SIG-M5 (cell line): ENCODE data around the gene CCIN.
"Not testable (repeated sequence)": the region's sequence is repeated elsewhere in the genome, so short reads cannot be mapped to it uniquely, and the experiment has no call there.

ENCODE experiments used
- DNase-seq: peaks from one replicate; lab custom pipeline; 2025; lab: John Stamatoyannopoulos, UW

CCIN gene

DNA sequence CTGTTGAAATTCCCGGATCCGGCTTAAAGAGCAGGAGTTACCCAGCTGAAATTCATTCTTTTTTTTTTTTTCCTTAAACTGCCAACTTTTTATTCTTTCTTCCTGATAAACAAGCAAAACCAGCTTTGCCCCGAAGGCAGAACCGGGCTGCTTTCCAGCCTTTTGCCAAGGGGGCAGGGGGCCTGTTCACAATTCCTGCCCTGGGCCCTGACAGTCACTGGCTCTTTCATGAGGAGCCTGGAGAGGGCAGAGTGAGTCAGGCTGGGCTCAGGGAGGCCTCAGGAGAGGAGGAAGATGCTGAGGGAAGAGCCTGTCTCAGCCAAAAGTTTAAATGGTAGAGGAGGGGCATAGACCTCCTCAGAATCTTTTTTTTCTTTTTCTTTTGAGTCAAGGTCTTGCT, 27.9 kb upstream of the CCIN start:
- no peak for DNase-seq

DNA sequence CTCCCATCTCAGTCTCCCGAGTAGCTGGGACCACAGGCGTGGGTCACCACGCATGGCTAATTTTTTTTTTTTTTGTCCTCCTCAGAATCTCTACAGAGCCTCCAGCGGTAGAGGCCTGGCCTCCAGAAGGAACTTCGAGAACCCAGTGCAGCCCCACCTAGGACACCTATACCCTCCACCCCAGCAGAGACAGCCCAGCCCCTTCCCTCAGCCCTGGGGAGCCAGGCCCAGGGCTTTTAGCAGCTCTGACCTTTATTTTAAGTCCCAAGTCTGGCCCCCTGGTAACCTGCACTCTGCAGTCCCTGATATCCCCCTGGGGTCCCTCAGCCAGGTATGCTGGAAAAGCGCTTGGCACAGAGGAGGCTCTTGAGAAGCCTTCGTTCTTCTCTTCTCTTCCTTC, 27.4 kb upstream of the CCIN start:
- no peak for DNase-seq

DNA sequence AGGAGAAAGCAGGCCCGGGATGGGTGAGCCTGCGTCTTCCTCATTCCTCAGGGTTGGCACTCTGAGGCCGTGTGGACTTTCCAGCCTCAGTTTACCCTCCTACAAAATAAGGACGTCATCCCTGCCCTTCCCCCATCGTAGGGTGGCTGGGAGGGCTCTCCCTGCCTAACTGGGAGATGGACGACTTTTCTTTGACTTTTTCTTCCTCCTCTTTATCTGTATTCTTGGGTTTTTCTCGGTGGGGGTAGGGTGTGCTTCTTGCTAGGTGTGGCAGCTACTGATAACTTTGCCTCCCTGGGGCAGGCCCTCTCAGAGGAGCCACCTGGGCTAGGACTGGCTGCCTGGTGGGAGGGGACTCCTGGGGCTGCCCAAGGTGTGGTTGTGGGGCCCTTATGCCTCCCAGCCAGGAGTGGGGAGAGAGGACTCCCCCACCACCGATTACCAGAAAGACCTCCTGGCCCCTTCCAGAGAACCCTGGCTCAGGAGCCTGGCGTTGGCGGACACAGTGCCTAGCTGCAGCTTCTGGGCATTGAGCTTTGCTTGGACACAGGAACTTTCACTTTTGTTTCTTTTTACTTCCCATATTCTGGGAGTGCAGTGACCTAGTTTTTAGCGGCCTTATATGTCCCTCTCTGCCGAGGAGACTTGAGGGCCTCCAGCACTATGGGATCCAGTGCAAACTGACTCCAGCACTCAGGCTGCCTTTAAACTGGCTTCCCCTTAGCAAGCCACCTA, 26.5 kb upstream of the CCIN start:
- no peak for DNase-seq

- no peak for DNase-seq
Observed at GRCh38 chr9:36143245-36143641, 25.9 kb upstream of the CCIN start.

DNA sequence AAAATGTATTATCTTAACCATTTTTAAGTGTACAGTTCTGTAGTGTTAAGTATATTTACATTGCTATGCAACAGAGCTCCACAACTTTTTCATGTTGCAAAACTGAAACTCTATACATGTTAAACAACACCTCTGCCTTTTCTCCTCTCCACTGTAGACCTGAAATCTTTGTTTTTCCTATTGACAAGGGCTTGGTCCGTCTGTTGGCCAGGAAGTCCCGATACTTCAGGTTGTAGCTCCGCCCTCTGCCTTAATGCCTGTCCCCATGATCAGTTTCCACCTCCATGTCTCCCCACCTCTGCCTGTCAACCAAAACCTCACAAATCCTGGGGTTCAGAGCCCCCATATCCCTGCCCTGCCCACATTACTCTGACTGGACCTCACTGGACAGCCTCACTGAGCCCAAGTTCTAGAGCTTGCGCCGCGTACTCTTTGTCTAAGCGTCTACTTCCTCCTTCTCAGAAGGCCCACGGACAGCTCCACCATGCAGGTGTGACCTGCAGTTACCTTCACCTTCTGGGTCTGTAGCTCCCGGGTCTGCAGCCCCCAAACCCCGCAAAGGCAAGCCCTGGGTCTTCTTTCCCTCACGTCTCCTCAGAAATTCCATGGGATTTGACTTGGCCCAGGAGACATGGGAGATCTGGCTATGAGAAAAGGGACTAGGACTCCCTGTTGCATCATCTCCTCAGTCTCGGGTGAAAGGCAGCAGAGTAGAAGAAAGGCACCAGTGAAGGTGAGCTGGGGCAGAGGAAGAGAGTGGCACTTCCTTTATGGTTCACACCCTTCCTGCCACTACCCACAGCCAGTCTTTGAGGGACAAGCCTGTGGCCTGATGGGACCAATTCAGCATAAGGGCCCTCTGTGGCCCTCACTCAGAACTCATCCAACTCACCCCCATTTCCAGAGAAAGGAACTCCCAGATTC, 24.6 kb upstream of the CCIN start:
- DNase-seq: no peak

- no peak for DNase-seq
Observed at GRCh38 chr9:36145970-36146369, 23.2 kb upstream of the CCIN start.

DNA sequence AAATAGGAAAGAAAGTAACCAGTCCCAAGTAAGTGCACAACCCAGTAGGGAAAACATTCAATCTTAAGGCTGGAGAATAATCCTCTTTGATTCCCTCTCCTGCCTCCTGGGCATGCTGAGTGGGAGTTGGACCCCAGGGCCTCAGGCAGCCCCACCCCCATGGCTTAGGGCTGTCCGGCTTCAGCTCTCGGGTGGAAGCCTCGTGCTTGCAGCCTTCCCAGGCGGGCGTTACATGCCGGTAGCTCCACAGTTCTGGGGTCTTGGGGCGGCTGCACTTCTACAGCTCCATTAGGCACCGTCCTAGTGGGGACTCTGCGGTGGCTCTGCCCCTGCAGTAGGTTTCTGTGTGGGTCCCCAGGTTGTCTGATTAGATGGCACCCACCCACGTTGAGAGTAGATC, 22.5 kb upstream of the CCIN start:
- no peak for DNase-seq

- DNase-seq: no peak
Observed at GRCh38 chr9:36147441-36148175, 21.6 kb upstream of the CCIN start.

DNA sequence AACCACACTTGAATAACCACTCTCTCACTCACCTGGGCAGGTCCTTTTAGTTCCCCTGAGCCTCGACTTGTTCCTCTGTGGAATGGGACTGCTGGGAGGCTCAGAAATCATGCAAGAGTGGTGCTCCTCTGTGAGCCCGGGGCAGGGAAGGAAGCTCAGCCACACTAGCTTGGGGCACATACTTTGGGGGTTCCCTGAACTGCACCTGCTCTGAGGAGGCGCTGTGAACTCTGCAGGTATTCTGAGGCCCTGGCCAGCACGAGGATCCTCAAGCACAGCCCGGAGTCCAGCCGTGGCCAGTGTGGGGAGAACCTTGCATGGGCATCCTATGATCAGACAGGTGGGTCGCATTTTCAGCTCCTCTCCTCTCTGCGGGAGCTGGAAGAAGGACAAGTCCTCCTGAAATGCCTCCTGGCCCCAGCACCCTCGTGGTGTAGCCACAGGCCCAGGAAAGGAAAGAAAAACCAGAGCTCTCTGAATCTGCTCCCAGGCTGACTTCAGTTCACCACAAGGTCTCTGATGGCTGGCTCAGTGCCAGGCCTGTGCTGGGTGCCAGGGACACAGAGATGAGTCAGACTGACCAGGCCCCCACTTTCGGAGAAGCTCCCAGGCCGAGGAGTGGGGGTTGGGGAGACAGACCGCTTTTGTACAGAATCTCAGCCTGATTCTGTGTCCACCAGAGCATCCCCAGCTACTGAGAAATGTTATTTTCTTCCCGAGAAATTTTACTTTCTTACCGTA, 20.7 kb upstream of the CCIN start:
- no peak for DNase-seq

DNA sequence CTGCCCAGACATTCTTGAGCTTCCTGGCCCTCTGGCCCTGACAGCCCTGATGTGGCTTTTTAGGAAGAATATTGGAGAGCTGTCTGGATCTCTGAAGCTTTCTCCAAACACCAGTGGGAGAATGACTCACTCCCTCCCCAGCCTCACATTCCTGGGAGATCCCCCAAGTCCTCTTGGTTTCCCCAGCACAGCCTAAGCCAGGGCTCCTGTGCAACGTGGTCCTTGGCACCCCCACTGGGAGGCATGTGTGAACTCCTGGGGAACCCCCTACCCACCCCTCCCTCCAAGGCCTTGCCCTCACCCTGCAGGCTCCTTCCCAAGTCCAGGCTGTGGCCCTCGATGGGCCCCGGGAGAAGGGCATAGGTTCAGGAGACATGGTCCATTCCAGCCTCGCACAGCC, 20.0 kb upstream of the CCIN start:
- no peak for DNase-seq

- no peak for DNase-seq
Observed at GRCh38 chr9:36150574-36151315, 18.4 kb upstream of the CCIN start.

GRCh38 chr9:36151316-36152210, 17.6 kb upstream of the CCIN start:
- peak; percentile 22 for DNase-seq

GRCh38 chr9:36152741-36153438, 16.3 kb upstream of the CCIN start:
- DNase-seq: no peak

- DNase-seq: no peak
Observed at GRCh38 chr9:36153746-36154145, 15.4 kb upstream of the CCIN start.

DNA sequence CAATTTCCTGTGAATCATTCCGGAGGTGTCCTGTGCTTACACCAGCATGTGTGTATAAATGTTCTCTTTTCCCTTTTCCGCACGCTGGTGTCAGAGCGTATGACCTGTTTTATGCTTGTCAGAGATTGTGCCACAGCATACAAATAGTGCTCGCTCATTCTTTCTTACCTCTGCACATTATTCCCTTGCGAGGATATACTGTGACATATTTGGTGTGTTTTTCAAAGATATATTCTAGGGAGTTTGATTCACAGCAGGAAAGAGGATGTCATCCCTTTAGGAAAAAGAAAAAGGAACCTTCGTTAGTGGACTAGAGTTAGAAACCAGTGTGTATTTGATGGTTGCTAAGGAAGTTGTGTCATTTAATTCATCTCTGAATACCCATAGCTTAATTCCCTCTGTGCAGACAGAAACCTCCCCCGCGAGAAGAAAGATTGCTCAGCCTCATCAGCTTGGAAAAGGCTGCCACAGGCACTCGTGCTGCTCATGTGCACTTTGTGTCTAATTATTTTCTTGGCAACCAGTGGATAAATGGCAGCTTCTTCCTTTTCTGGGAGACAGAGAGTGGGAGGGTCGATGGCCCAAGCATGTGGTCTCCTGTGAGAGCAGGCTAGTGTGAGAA, 14.7 kb upstream of the CCIN start:
- DNase-seq: peak; percentile 23

DNA sequence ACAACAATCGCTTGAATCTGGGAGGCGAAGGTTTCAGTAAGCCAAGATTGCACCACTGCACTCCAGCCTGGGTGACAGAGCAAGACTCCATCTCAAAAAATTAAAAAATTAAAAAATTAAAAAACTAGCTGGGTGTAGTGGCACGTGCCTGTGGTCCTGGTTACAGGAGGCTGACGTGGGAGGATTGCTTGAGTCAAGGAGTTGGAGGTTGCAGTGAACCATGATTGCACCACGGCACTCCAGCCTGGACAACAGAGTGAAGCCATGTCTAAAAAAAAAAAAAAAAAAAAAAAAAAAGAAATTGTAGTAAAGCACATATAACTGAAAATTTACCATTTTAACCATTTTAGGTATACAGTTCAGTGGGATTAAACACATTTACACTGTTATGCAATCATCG, 13.1 kb upstream of the CCIN start:
- no peak for DNase-seq

GRCh38 chr9:36158122-36158521, 11.1 kb upstream of the CCIN start:
- DNase-seq: no peak

- DNase-seq: no peak
Observed at GRCh38 chr9:36158917-36159316, 10.3 kb upstream of the CCIN start.

DNA sequence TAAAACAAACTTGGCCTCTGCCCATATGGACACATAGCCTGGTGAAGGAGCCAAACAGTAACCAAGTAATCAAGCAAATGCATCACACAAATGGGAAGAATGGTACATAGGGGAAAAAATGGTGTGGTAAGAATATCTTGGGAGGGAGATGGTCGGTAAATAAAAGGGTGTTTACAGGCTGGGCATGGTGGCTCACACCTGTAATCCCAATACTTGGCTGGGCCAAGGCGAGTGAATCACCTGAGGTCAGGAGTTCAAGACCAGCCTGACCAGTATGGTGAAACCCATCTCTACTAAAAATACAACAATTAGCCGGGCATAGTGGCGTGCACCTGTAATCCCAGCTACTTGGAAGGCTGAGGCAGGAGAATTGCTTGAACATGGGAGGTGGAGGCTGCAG, 9.7 kb upstream of the CCIN start:
- DNase-seq: not testable (repeated sequence)
